ENCODE data around the gene GPR32.

The GPR32 gene

GRCh38 chr19:50797429-50797780 lies 27.1 kb downstream of the GPR32 start:
- H3K27ac ChIP-seq (ENCODE audit: low read depth, low read length), result no peak overlapping the region
- no peaks in the 10 kb centered on the region for H3K27me3 ChIP-seq (ENCODE audit: low read length)
- H3K4me3 ChIP-seq (ENCODE audit: insufficient read depth, low read length, poor library complexity, severe bottlenecking), result no peak overlapping the region
- H3K9me3 ChIP-seq (ENCODE audit: insufficient read depth, low read length), result no peaks in the 10 kb centered on the region
- peaks cover 11% of the 10 kb centered on the region for H3K36me3 ChIP-seq (ENCODE audit: low read length)
- peaks cover 23% of the 10 kb centered on the region for H4K20me1 ChIP-seq (ENCODE audit: low read depth, low read length)
- no peak for TF ChIP-seq EZH2phosphoT487 (conservative IDR thresholded peaks at IDR 0.05; ENCODE audit: low read length)
- TF ChIP-seq CTCF (IDR thresholded peaks at IDR 0.05; ENCODE audit: insufficient read depth, low read length, poor library complexity, severe bottlenecking), result no peak
- peaks cover 46% of the 10 kb centered on the region for H3F3A ChIP-seq (ENCODE audit: insufficient read depth)
- H3K79me2 ChIP-seq (ENCODE audit: insufficient read depth, low read length), result peaks cover 22% of the 10 kb centered on the region
- H2AFZ ChIP-seq (ENCODE audit: low read depth, low read length, severe bottlenecking), result no peak overlapping the region
- H3K9ac ChIP-seq (ENCODE audit: low read length), result no peak overlapping the region
- no peaks in the 10 kb centered on the region for H3K9me2 ChIP-seq (replicated peaks; ENCODE audit: insufficient read depth, low read length)
- H3K4me2 ChIP-seq (ENCODE audit: low read depth, low read length, poor library complexity, severe bottlenecking), result no peak overlapping the region

- Histone ChIP-seq H3K9ac (ENCODE audit: low read length) (no peak overlapping the region), H3K4me2 (ENCODE audit: low read depth, low read length, poor library complexity, severe bottlenecking) (no peak overlapping the region), H2AFZ (ENCODE audit: low read depth, low read length, severe bottlenecking) (no peak overlapping the region), H3K4me3 (ENCODE audit: insufficient read depth, low read length, poor library complexity, severe bottlenecking) (no peak overlapping the region), H3F3A (ENCODE audit: insufficient read depth) (peaks cover 51% of the 10 kb centered on the region), H3K79me2 (ENCODE audit: insufficient read depth, low read length) (peaks cover 28% of the 10 kb centered on the region), H3K9me2 (replicated peaks; ENCODE audit: insufficient read depth, low read length) (no peaks in the 10 kb centered on the region), H3K36me3 (ENCODE audit: low read length) (peaks cover 15% of the 10 kb centered on the region), H3K9me3 (ENCODE audit: insufficient read depth, low read length) (no peaks in the 10 kb centered on the region), H4K20me1 (ENCODE audit: low read depth, low read length) (peaks cover 29% of the 10 kb centered on the region), H3K27ac (ENCODE audit: low read depth, low read length) (no peak overlapping the region), H3K27me3 (ENCODE audit: low read length) (no peaks in the 10 kb centered on the region)
- TF ChIP-seq EZH2phosphoT487 (conservative IDR thresholded peaks at IDR 0.05; ENCODE audit: low read length), result no peak
- TF ChIP-seq CTCF (IDR thresholded peaks at IDR 0.05; ENCODE audit: insufficient read depth, low read length, poor library complexity, severe bottlenecking), result no peak
These were observed 27.8 kb downstream of the GPR32 start for GRCh38 chr19:50797781-50798658.

- no peak overlapping the region for H3K4me2 ChIP-seq (ENCODE audit: low read depth, low read length, poor library complexity, severe bottlenecking)
- H3K27ac ChIP-seq (ENCODE audit: low read depth, low read length), result no peak overlapping the region
- peaks cover 21% of the 10 kb centered on the region for H3K36me3 ChIP-seq (ENCODE audit: low read length)
- H4K20me1 ChIP-seq (ENCODE audit: low read depth, low read length), result peaks cover 33% of the 10 kb centered on the region
- peaks cover 37% of the 10 kb centered on the region for H3K79me2 ChIP-seq (ENCODE audit: insufficient read depth, low read length)
- H3F3A ChIP-seq (ENCODE audit: insufficient read depth), result peaks cover 54% of the 10 kb centered on the region
- H2AFZ ChIP-seq (ENCODE audit: low read depth, low read length, severe bottlenecking), result no peak overlapping the region
- TF ChIP-seq CTCF (IDR thresholded peaks at IDR 0.05; ENCODE audit: insufficient read depth, low read length, poor library complexity, severe bottlenecking), result no peak
- TF ChIP-seq EZH2phosphoT487 (conservative IDR thresholded peaks at IDR 0.05; ENCODE audit: low read length), result no peak
- H3K9me3 ChIP-seq (ENCODE audit: insufficient read depth, low read length), result no peaks in the 10 kb centered on the region
- H3K27me3 ChIP-seq (ENCODE audit: low read length), result no peaks in the 10 kb centered on the region
- H3K9ac ChIP-seq (ENCODE audit: low read length), result no peak overlapping the region
- no peak overlapping the region for H3K4me3 ChIP-seq (ENCODE audit: insufficient read depth, low read length, poor library complexity, severe bottlenecking)
- no peaks in the 10 kb centered on the region for H3K9me2 ChIP-seq (replicated peaks; ENCODE audit: insufficient read depth, low read length)
These were observed 28.6 kb downstream of the GPR32 start for GRCh38 chr19:50798659-50799546.
